HG02798 (cell line): Measurements from ENCODE around the gene MICOS13.
"Not testable (repeated sequence)": the region's sequence is repeated elsewhere in the genome, so short reads cannot be mapped to it uniquely, and the experiment has no call there.

Experiments used
- ATAC-seq: cut with Tn5 transposase; IDR thresholded peaks from one replicate; pipeline ENCODE4 v1.9.1; 2021; ENCODE audit warnings: mild to moderate bottlenecking; ENCODE audit not compliant: unreplicated experiment, poor library complexity

The MICOS13 gene

DNA sequence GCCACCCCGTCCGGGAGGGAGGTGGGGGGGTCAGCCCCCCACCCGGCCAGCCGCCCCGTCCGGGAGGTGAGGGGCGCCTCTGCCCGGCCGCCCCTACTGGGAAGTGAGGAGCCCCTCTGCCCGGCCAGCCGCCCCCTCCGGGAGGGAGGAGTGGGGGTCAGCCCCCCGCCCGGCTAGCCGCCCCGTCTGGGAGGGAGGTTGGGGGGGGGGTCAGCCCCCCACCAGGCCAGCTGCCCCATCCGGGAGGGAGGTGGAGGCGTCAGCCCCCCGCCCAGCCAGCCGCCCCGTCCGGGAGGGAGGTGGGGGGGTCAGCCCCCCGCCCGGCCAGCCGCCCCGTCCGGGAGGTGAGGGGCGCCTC is 21.7 kb upstream of the MICOS13 start:
- ATAC-seq = not testable (repeated sequence)

DNA sequence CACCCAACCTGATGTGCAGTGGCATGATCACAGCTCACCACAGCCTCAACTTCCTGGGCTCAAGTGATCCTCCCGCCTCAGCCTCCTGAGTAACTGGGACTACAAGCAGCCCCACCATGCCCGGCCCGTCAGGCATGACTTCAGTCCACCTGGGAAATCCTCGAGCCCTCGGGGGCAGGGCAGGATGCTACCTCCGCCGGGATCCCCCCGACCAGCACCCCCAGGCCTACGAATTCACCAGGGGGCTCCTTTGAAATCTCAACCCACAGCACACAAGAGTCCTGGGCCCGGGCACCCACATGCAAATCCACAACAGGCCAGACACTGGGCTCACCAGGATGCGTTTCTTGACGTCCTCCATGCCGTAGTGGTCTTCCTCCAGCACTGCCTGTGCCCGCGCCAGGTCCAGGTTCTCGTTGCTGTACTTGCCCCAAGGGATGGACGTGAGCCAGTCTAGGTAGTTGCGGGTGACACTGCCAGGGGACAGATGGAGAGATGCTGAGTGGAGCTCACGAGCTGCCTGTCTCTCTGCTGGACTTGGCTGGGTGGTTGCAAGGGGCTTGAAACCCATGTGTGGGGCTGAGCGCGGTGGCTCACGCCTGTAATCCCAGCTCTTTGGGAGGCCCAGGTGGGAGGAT is 20.3 kb upstream of the MICOS13 start:
- ATAC-seq = no peak

DNA sequence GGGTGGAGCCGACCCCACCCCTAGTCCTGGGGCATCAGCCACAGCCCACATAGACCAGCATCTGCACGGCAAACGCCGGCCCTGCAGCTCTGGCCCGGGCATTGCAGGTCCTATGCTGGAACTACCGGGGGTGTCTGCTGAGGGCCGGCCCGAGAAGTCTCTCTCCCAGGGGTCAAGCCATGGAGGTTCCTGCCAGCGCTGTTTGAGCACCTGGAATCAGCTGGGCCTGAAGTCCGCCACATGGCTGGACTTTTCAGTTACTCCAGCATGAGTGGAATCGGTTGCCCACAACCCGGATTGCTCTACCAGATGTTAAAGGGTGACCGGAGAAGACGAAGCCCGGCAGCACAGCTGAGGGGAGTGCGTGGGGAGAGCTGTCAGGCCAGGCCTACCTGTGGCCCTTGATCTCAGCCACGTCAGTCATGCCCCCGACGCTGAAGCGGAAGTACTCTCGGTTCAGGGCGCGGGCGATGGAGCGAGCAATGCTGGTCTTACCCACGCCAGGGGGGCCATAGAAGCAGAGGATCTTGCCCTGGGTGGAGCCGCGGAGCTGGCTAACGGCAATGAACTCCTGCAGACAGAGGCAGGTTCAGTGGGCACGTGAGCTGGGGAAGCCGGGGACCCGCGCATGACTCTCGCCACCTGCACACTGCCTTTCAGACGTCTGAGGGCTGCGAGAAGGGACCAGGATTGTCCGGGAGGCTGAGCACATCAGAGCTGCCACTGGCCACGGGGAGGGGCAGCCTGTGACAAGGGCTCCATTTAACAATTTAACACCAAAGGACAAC is 18.5 kb upstream of the MICOS13 start:
- ATAC-seq = no peak

DNA sequence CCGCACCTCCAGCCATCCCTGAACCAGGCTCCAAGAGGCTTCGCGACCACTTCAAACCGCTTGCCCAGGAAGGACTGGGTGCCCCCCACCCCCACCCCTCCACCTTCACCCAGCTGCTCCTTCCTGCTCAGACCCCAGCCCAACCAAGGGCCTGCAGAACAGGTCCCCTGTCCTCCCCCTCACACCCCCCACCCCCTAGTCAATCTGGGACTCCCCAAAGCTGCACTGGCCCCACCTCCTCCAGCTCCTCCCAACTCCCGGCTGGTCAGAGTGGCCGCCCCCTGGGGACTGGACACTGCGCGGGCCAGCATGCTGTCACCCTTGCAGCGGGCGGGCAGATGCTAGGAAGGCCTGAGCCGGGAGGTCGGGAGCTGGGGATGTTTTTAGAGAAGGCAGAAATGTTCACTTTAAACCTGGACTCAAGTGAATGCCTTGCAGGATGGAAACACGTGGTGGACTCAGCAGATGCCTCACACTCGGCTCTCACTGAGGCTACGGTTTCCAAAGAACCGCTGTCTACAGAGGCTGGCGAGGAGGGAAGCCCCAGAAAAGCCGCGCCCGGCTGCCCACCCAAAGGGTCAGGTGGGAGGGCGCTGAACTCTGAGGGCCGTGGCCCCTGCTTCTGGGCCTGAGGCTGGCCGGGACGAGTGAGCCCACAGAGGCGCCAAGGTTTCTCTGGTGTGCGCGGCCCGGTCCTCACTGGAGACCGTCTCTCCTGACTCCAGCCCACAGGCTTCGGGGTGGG is 17.7 kb upstream of the MICOS13 start:
- ATAC-seq = no peak

DNA sequence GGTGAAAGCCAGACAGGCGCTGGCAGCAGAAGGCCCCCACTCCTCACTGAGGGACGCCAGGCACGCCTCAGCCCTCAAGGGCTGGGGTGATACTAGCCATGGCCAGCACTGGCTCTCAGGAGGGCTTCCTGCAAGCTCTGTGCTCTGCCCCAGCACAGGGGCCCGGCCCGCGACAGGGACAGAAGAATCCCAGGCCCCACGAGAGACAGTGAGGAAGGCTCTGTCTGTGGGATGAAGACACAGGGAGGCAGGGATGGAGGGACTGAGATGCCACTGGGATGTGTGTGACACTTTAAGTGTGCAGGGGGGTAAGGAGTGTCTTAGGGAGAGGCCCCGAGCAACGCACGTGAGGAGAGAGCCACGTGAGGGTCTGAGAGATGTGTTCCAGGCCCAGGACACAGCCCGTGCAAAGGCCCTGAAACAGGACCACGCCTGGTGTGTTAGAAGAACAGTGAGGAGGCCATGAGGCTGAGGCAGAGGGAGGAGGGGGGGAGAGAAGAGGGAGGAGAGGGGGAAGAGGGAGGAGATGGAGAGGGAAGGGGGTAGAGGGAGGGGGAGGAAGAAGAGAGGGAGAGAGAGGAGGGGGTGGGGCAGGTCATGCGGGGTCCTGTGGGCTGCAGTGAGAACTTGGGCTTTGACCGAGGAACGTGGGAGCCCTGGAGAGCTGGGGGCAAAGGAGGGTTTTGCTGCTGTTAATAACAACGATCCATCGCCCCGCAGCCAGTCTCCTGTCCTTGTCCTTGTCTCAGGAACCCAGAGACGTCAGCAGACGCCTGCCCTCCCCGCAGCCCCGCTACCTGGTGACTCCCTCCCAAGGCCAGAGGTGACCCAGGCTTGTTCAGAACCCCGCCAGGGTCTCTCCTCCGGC is 16.9 kb upstream of the MICOS13 start:
- ATAC-seq = no peak

DNA sequence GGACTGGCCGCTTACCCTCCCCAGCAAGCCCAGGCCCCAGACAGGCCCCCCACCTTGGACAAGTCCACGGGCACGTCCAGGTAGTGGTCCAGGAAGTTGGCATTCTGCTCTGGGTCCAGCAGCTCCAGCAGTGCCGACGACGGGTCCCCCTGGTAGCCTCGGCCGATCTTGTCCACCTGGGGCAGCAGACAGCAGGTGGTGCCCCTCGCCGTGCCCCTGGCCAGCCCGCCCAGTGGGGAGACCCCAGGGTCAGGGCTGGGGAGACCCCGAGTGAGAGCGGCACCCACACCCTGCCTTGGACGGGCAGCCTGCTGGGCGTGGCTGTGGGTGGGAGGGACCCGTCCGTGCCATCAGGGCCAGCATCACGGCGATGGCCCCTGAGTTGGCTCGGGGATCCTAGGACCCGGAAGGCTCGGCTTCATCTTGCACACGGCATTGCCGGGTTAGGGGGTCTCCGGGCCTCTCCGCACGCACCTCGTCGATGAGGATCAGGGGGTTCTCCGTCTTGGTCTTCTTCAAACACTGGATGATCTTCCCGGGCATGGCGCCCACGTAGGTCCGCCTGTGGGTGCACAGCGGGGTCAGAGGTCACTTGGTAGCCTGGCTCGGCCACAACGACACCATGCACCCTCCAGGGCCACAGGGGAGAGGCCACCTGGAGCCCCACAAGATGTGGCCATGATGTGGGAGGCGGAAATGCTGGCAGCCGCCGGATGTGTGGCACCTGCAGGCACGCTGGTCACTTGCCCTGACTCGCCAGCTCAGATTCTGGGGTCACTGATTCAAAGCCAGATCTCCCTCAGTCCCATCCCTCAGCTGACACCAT is 16.1 kb upstream of the MICOS13 start:
- ATAC-seq = no peak

DNA sequence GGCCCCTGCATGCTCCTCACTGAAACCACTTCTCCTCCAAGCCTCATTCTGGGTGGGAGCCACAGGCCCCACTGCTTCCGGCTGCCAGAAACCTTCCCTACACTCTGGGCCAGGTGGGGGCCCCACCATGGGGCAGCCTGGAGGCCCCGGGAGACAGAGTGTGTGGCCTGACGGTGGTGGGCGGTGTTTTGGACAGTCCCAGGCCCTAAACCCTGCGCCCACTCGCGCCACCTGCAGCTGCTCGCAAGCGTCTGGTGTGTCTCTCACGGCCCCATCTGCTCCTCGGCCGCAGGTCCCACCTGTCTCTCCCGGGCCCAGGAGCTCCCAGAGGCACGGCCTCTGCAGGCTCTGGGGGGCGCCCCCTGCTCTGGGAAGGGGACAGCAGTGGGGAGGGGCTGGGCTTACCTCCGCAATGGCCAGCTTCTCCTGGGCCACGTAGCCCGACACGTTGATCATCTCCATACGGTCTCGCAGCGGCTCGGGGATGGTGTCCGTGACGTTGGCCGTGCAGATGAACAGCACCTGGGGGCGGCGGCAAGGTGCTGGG is 15.4 kb upstream of the MICOS13 start:
- no peak for ATAC-seq

DNA sequence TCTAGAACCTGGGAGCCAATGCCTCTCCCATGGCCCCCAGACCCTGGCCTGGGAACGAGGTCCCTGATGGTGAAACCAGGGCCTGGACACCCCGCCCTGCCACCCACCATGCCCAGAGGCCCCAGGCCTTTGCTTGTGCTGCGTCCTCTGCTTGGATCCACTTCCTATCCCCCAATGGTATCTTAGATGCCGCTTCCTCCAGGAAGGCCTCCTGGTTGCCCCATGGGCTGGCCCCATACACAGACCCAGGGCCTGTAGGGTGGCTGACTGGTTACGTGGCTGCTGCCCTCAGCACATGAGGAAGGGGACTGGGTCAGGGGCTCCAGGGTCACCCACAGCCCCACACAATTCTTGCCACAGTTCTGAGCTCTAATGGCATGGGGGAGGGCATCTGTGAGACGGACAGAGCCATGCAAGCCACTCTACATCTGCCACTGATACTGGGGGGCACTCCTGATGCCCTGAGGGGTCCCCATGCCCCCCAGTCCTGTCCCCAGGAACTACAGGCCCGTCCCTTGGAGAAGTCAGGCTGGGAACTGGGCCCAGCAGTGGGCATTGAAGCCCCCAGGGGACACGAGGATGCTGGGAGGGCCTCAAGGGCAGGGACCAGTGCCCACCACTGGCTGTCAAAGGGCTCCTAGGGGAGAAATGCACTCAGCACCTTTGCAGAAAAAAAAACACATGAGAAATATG is 14.8 kb upstream of the MICOS13 start:
- ATAC-seq = no peak

DNA sequence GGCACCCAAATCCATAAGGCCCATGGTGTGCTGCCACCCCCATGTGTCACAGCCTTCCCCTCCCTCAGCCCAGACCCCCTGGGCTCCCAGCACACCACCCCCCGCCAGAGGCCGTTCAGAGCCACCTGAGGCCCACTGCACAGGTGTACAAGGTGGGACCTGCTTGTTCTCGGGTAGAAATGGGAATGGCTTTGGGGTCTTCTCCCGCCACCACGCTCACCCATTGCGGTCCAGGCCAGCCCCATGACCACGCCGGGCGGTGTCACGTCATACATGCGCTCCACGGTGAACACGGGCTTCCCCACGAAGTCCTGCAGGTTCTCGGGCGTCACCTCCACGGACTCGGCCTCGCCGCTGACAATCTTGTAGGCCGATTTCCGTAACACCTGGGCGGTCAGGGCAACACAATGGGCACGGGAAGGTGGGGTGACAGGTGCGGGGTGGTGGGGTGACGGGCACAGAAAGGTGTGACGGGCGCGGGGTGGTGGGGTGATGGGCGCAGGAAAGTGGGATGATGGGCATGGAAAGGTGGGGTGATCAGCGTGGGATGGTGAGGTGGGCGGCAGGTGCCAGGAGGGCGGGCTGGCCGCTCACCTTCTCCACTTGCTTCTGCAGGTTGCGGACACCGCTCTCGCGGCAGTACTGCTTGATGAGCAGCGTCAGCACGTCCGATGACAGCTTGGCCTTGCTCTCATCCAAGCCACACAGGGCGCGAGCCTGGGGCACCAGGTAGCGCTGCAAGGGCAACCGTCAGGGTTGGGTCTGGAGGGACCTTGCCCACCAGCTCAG is 14.0 kb upstream of the MICOS13 start:
- ATAC-seq = no peak

DNA sequence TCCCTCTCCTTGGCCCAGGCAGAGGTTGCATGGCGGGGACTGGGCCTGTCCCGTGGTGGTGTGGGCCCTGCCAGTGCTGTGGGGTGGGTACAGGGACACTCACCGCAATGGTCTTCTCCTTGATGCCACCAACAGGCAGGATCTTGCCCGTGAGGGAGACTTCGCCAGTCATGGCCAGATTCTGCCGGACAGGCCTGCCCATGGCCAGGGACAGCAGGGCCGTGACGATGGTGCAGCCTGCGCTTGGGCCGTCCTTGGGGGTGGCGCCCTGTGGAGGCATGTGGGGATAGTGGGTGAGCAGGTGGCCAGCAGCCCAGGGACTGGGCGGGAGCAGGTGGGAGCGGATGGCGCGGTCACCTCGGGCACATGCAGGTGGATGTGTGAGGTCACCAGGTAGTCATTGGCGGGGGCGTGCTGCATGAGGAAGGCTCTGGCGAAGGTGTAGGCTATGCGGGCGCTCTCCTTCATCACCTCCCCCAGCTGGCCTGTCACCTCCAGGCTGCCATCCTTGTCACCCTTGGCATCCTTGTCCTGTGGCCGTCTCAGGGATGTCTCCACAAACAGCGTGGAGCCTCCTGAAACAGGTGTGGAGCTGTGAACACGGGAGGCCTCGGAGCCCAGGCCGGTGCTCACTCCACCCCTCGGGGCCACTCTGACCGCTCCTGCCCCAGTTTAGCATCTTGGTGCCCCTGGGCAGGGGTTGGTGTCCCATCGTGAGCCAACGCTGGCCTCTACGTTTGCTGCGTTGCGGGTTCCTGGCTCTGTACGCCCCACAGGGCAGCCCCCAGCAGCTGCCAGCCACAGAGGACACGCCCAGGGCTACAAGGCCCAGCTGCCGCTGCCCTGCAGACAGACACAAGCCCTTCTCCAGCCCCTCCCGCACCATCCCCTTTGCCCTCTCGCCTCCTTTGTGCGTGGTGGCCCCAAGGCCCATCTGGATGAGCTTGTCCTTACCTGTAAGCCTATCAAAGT is 13.2 kb upstream of the MICOS13 start:
- no peak for ATAC-seq

DNA sequence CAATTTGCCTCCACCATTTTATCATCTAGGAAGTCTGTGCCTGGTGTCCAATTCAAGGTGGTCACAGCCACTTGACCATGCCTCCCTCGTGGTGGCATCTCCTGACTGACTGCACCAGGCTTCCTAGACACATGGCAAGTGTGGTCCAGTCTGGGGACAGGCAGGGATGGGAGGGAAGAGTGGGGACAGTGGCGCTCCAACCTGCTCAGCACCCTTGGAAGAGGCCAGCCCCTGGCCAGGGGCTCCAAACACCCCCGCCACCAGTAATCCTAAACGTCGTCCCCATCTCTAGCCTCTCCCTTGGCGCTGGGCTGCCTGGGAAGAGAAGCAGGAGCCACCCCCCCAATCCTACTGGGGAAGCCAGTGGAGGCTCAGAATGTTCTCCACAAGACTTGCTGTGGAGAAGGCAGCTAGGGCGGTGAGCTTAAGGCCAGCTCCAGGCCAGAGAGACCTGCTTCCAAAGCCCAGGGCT is 12.4 kb upstream of the MICOS13 start:
- ATAC-seq = no peak

DNA sequence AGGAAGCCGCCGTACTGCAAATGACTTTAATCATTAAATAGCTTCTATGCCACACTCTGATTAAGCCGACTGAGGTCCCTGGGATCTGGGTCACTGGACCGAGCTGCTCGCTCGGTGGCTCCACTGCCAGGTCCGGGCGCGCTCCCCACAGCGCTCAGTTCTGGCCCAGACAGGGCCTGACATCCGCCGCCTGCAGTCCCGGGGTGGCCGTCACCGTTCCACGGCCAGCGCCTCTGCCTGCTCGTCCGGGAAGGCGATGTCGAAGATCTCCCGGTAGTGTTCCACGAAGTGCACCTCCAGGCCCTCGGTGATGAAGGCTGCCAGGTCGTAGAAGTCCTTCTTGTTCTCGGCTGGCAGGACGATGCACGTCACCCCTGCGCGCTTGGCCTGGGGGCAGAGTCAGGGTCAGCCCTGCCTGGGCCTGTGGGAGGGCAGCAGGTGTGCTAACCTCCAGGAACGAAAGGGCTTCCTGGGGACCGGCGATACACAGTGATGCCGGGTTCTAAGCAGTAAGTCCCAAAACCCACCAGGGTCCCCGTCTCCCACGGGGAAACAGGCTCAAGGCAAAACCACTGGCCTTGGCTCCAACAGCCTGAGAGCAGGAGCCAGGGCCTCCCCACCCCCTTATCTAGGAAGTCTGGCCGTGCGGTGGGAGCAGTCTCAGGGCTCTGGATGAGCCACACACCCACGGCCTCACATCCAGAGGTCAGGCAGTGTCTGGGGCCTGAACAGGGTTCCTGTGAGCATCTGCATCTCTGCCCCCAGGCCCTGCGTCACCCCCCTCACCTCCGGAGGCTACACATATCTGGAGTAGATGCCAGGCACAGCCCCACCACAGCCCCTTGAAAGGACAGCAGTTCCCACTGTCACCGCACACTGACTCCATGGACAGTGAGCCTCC is 11.8 kb upstream of the MICOS13 start:
- no peak for ATAC-seq

DNA sequence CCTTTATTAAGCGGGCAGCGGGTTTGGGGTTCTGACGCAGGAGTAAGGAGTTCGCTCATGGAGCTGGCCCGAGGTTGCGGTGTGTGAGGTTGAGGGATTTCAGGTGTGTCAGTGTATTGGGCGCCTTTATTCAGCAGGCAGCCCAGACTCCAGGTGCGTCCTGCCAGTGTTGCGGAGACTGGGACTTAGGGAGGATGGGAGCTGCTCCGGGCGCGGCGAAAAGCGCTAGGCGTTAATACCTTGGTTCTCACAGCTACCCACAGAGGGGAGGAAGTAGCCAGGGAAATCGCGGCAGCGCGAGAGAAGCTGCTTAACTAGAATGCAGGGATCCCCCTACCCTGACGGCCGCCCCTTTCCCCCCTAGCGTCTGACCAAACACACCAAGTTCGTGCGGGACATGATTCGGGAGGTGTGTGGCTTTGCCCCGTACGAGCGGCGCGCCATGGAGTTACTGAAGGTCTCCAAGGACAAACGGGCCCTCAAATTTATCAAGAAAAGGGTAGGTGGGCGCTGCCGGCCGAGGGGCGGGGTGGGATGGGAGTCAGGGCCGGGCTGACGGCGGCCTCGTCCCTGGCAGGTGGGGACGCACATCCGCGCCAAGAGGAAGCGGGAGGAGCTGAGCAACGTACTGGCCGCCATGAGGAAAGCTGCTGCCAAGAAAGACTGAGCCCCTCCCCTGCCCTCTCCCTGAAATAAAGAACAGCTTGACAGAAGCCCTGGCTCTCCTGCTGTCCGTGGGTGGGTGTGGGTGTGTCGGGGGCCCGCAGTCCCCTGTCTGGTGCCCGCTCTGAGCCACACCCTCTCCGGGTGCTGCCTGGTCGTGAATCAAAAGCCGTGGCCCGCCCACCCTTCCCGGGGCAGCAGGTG is 10.9 kb upstream of the MICOS13 start:
- ATAC-seq = no peak

DNA sequence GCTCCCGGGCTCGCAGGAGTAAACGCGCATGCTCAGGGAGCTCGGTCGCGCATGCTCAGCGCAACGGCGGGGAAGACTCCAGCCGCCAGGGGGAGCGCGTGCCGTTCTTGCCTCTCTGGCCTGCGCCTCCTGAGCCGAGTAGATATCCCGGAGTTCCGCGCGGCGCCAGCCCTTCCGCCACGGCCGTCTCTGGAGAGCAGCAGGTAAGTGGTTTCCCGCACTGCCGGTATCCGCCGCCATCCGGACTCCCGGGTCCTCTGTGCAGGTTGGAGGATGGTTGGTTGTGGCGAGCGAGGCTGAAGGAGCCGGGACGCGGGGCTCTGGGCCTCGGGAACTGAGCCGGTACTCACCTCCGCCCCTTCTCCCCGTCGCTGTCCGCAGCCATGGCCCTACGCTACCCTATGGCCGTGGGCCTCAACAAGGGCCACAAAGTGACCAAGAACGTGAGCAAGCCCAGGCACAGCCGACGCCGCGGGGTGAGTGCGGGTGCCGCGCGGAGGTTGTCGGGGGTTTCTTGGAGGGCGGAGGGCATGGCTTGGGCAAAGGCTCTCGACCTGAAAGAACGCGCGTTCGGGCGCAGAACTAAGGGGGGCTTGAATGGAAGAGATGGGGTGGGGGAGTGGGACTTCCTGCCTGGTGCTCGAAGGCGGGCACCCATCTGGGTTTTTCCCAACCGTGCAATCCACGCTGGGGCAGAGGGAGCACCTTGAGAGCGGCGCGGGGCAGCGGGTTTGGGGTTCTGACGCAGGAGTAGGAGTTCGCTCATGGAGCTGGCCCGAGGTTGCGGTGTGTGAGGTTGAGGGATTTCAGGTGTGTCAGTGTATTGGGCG is 10.0 kb upstream of the MICOS13 start, which contains the start of gene RPL36:
Gene RPL36, plus strand, starts transcription at position 171 of the 830 bp plus-strand sequence. Its CDS starts 213 bp downstream, at position 384.
- peak; percentile 64 for ATAC-seq
